Measurements from ENCODE around the gene PSMB10.

The PSMB10 gene

DNA sequence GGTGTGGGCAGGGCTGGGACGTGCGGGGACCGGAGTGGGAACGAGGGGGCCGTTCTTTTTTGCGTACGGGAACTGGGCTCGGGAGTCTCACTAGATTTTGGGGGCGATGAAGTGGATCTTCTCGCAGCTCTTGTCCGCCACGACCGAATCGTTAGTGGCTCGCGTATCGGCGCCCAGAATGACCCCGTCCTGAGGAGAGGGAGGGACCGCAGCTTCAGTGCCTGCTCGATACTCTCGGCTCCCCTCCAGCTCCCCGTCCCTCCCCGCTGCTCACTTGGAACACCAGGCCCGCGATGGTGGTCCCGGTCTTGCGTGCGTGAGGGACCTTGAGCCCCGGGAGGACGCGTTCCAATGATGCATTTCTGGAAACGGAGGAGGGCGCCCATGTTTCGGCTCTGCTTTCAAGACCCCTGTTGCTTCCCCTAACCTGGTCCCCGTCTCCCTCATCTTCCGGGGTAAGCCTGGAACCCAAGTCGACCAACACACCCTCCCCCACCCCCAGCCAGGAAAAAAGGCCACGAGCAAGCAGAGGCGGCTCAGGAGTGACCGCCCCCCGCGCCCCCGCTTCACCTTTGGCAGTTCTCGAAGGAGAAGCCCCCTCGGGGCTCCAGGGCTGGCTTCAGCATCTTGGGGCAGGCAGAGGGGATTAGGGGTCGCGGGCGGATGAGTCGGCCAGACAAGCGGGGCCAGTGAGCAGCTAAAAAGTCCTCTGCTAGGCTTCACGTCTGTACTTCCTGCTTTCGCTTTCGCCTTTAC is at the start of gene PSMB10 (continued):
- TF ChIP-seq ZNF335 (tag by site-specific recombination; conservative IDR thresholded peaks at IDR 0.05) (peak; percentile 83), ZEB2 (tag by site-specific recombination; IDR thresholded peaks at IDR 0.05) (no peak; the same call in 1 of the 2 replicates), ZNF24 (tag by site-specific recombination; IDR thresholded peaks at IDR 0.05) (no peak), ZNF544 (tag by site-specific recombination; IDR thresholded peaks at IDR 0.05) (no peak), ZNF623 (tag by site-specific recombination; IDR thresholded peaks at IDR 0.05) (no peak), ZNF621 (tag by site-specific recombination; IDR thresholded peaks at IDR 0.05) (no peak), ZFP41 (tag by site-specific recombination; IDR thresholded peaks at IDR 0.05; ENCODE audit: borderline replicate concordance) (no peak), ZNF692 (tag by site-specific recombination; IDR thresholded peaks at IDR 0.05) (no peak), ZNF560 (tag by site-specific recombination; IDR thresholded peaks at IDR 0.05; ENCODE audit: borderline replicate concordance) (no peak), SCRT2 (tag by site-specific recombination; IDR thresholded peaks at IDR 0.05) (0 out of 2 replicates have a peak, but pooled peaks have one; percentile 8), HIC1 (tag by site-specific recombination; IDR thresholded peaks at IDR 0.05) (no peak), ZNF501 (tag by site-specific recombination; IDR thresholded peaks at IDR 0.05) (0 out of 2 replicates have a peak, but pooled peaks have one; percentile 11), ZBTB1 (tag by site-specific recombination; IDR thresholded peaks at IDR 0.05) (no peak), ZNF792 (tag by site-specific recombination; IDR thresholded peaks at IDR 0.05) (no peak), ZNF777 (tag by site-specific recombination; IDR thresholded peaks at IDR 0.05; ENCODE audit: borderline replicate concordance) (no peak; the same call in 1 of the 2 replicates), ZNF366 (tag by site-specific recombination; conservative IDR thresholded peaks at IDR 0.05) (0 out of 2 replicates have a peak, but pooled peaks have one; percentile 0)
- TF ChIP-seq, protein P1, sequence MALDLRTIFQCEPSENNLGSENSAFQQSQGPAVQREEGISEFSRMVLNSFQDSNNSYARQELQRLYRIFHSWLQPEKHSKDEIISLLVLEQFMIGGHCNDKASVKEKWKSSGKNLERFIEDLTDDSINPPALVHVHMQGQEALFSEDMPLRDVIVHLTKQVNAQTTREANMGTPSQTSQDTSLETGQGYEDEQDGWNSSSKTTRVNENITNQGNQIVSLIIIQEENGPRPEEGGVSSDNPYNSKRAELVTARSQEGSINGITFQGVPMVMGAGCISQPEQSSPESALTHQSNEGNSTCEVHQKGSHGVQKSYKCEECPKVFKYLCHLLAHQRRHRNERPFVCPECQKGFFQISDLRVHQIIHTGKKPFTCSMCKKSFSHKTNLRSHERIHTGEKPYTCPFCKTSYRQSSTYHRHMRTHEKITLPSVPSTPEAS (tag by site-specific recombination; IDR thresholded peaks at IDR 0.05): no peak
- TF ChIP-seq, protein P2, sequence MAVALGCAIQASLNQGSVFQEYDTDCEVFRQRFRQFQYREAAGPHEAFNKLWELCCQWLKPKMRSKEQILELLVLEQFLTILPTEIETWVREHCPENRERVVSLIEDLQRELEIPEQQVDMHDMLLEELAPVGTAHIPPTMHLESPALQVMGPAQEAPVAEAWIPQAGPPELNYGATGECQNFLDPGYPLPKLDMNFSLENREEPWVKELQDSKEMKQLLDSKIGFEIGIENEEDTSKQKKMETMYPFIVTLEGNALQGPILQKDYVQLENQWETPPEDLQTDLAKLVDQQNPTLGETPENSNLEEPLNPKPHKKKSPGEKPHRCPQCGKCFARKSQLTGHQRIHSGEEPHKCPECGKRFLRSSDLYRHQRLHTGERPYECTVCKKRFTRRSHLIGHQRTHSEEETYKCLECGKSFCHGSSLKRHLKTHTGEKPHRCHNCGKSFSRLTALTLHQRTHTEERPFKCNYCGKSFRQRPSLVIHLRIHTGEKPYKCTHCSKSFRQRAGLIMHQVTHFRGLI (tag by site-specific recombination; IDR thresholded peaks at IDR 0.05): no peak
- TF ChIP-seq, protein P3, sequence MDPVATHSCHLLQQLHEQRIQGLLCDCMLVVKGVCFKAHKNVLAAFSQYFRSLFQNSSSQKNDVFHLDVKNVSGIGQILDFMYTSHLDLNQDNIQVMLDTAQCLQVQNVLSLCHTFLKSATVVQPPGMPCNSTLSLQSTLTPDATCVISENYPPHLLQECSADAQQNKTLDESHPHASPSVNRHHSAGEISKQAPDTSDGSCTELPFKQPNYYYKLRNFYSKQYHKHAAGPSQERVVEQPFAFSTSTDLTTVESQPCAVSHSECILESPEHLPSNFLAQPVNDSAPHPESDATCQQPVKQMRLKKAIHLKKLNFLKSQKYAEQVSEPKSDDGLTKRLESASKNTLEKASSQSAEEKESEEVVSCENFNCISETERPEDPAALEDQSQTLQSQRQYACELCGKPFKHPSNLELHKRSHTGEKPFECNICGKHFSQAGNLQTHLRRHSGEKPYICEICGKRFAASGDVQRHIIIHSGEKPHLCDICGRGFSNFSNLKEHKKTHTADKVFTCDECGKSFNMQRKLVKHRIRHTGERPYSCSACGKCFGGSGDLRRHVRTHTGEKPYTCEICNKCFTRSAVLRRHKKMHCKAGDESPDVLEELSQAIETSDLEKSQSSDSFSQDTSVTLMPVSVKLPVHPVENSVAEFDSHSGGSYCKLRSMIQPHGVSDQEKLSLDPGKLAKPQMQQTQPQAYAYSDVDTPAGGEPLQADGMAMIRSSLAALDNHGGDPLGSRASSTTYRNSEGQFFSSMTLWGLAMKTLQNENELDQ (tag by site-specific recombination; IDR thresholded peaks at IDR 0.05; ENCODE audit: low read depth): no peak
- TF ChIP-seq, protein P4, sequence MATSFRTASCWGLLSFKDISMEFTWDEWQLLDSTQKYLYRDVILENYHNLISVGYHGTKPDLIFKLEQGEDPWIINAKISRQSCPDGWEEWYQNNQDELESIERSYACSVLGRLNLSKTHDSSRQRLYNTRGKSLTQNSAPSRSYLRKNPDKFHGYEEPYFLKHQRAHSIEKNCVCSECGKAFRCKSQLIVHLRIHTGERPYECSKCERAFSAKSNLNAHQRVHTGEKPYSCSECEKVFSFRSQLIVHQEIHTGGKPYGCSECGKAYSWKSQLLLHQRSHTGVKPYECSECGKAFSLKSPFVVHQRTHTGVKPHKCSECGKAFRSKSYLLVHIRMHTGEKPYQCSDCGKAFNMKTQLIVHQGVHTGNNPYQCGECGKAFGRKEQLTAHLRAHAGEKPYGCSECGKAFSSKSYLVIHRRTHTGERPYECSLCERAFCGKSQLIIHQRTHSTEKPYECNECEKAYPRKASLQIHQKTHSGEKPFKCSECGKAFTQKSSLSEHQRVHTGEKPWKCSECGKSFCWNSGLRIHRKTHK (tag by site-specific recombination; IDR thresholded peaks at IDR 0.05): no peak
- TF ChIP-seq, protein P5, sequence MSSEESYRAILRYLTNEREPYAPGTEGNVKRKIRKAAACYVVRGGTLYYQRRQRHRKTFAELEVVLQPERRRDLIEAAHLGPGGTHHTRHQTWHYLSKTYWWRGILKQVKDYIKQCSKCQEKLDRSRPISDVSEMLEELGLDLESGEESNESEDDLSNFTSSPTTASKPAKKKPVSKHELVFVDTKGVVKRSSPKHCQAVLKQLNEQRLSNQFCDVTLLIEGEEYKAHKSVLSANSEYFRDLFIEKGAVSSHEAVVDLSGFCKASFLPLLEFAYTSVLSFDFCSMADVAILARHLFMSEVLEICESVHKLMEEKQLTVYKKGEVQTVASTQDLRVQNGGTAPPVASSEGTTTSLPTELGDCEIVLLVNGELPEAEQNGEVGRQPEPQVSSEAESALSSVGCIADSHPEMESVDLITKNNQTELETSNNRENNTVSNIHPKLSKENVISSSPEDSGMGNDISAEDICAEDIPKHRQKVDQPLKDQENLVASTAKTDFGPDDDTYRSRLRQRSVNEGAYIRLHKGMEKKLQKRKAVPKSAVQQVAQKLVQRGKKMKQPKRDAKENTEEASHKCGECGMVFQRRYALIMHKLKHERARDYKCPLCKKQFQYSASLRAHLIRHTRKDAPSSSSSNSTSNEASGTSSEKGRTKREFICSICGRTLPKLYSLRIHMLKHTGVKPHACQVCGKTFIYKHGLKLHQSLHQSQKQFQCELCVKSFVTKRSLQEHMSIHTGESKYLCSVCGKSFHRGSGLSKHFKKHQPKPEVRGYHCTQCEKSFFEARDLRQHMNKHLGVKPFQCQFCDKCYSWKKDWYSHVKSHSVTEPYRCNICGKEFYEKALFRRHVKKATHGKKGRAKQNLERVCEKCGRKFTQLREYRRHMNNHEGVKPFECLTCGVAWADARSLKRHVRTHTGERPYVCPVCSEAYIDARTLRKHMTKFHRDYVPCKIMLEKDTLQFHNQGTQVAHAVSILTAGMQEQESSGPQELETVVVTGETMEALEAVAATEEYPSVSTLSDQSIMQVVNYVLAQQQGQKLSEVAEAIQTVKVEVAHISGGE (tag by site-specific recombination; conservative IDR thresholded peaks at IDR 0.05; ENCODE audit: low read depth): no peak; the same call in 1 of the 2 replicates
